Activated naive CD8-positive, alpha-beta T cell treated with anti-CD3 and anti-CD28 coated beads for 36 hours (primary cell): ENCODE measurements around the gene PROK2. TPM values are rescaled to one million over a fixed set of nuclear protein-coding genes. Genes with fewer than 3 reads are reported as not detected.
A peak's percentile ranks its signal among the peaks of the same experiment; 100 is the strongest.

Experiments
- DNase-seq: peaks from one replicate; pipeline ENCODE4 v3.0.0; 2021
- H3K27ac Mint-ChIP-seq: one replicate; pipeline ENCODE4 v1.8.0; 2022; ENCODE audit warnings: mild to moderate bottlenecking, moderate library complexity, mixed read lengths
- H3K27me3 Mint-ChIP-seq: one replicate; pipeline ENCODE4 v1.8.0; 2022; ENCODE audit warnings: mild to moderate bottlenecking, mixed read lengths
- H3K36me3 Mint-ChIP-seq: one replicate; pipeline ENCODE4 v1.8.0; 2021; ENCODE audit warnings: mild to moderate bottlenecking, mixed read lengths
- H3K4me1 Mint-ChIP-seq: one replicate; pipeline ENCODE4 v1.8.0; 2021; ENCODE audit warnings: mixed read lengths
- H3K4me3 Mint-ChIP-seq: one replicate; pipeline ENCODE4 v1.8.0; 2022; ENCODE audit warnings: mild to moderate bottlenecking, moderate library complexity, mixed read lengths
- H3K9me3 Mint-ChIP-seq: one replicate; pipeline ENCODE4 v1.8.0; 2022; ENCODE audit warnings: mixed read lengths
- total RNA-seq, 2 experiments: library from RNA; stranded (reverse); gene quantifications; one replicate each; pipeline ENCODE4 v1.2.3, GENCODE V29; 2021

PROK2 gene
- total RNA-seq, 2 experiments from 2014 or later = 0.34 TPM; not detected in 1

GRCh38 chr3:71732637-71733036 lies 52.3 kb downstream of the PROK2 start:
- Mint-ChIP-seq H3K27ac (no peak overlapping the region), H3K9me3 (peaks cover 5% of the 10 kb centered on the region), H3K27me3 (peaks cover 8% of the 10 kb centered on the region), H3K4me3 (no peak overlapping the region), H3K4me1 (peaks cover 16% of the 10 kb centered on the region), H3K36me3 (peaks cover 2% of the 10 kb centered on the region)
- DNase-seq = no peak

- Mint-ChIP-seq H3K9me3 (no peaks in the 10 kb centered on the region), H3K27me3 (no peaks in the 10 kb centered on the region), H3K4me1 (peaks cover 35% of the 10 kb centered on the region), H3K27ac (no peak overlapping the region), H3K36me3 (peaks cover 8% of the 10 kb centered on the region), H3K4me3 (no peak overlapping the region)
- DNase-seq = peak; percentile 29
These were observed 56.2 kb downstream of the PROK2 start for GRCh38 chr3:71728632-71729342.

GRCh38 chr3:71726146-71726545 lies 58.8 kb downstream of the PROK2 start:
- no peaks in the 10 kb centered on the region for H3K9me3 Mint-ChIP-seq
- DNase-seq = peak; percentile 38
- H3K4me1 Mint-ChIP-seq = peaks cover 54% of the 10 kb centered on the region
- H3K27me3 Mint-ChIP-seq = no peaks in the 10 kb centered on the region
- peak overlapping the region; percentile 96 for H3K4me3 Mint-ChIP-seq
- H3K27ac Mint-ChIP-seq = peak overlapping the region; percentile 98
- peaks cover 11% of the 10 kb centered on the region for H3K36me3 Mint-ChIP-seq

GRCh38 chr3:71725271-71725991 lies 59.5 kb downstream of the PROK2 start, which contains the start of gene EIF4E3:
Gene EIF4E3, minus strand, starts transcription at chr3:71725402. Its CDS starts 35 bp downstream, at chr3:71725367.
- peak; percentile 60 for DNase-seq
- Mint-ChIP-seq H3K36me3 (peaks cover 18% of the 10 kb centered on the region), H3K27me3 (no peaks in the 10 kb centered on the region), H3K4me1 (peaks cover 61% of the 10 kb centered on the region), H3K27ac (peak within 1 kb of the TSS; percentile 98), H3K4me3 (peak within 1 kb of the TSS; percentile 96), H3K9me3 (no peaks in the 10 kb centered on the region)

GRCh38 chr3:71724584-71725270 lies 60.2 kb downstream of the PROK2 start:
- Mint-ChIP-seq H3K4me1 (peaks cover 58% of the 10 kb centered on the region), H3K9me3 (no peaks in the 10 kb centered on the region), H3K27me3 (no peaks in the 10 kb centered on the region), H3K36me3 (peaks cover 19% of the 10 kb centered on the region), H3K27ac (peak overlapping the region; percentile 94), H3K4me3 (peak overlapping the region; percentile 91)
- peak; percentile 61 for DNase-seq

GRCh38 chr3:71724171-71724453 lies 60.8 kb downstream of the PROK2 start:
- peaks cover 25% of the 10 kb centered on the region for H3K36me3 Mint-ChIP-seq
- peaks cover 59% of the 10 kb centered on the region for H3K4me1 Mint-ChIP-seq
- DNase-seq = no peak
- no peaks in the 10 kb centered on the region for H3K27me3 Mint-ChIP-seq
- H3K4me3 Mint-ChIP-seq = peak overlapping the region; percentile 91
- peaks cover 1% of the 10 kb centered on the region for H3K9me3 Mint-ChIP-seq
- peak overlapping the region; percentile 94 for H3K27ac Mint-ChIP-seq

- Mint-ChIP-seq H3K27ac (peak overlapping the region; percentile 94), H3K4me3 (peak overlapping the region; percentile 91), H3K36me3 (peaks cover 27% of the 10 kb centered on the region), H3K4me1 (peaks cover 61% of the 10 kb centered on the region), H3K27me3 (no peaks in the 10 kb centered on the region), H3K9me3 (peaks cover 1% of the 10 kb centered on the region)
- DNase-seq = peak; percentile 50
These were observed 61.3 kb downstream of the PROK2 start for GRCh38 chr3:71723452-71724170.

GRCh38 chr3:71722693-71723092 lies 62.3 kb downstream of the PROK2 start:
- no peak for DNase-seq
- no peaks in the 10 kb centered on the region for H3K27me3 Mint-ChIP-seq
- H3K9me3 Mint-ChIP-seq = peaks cover 1% of the 10 kb centered on the region
- H3K36me3 Mint-ChIP-seq = peaks cover 27% of the 10 kb centered on the region
- H3K4me3 Mint-ChIP-seq = peak overlapping the region; percentile 68
- H3K27ac Mint-ChIP-seq = peak overlapping the region; percentile 94
- H3K4me1 Mint-ChIP-seq = peaks cover 64% of the 10 kb centered on the region

Other genes with a start within 250 kb of the PROK2 start
- 100 to 1,000 TPM; 203 to 205 TPM for gene FOXP1, start 201.4 kb downstream of the PROK2 start, total RNA-seq
- 10 to 100 TPM; 24.9 to 26.1 TPM for gene EIF4E3, start 59.7 kb downstream of the PROK2 start, total RNA-seq
- gene GPR27, start 31.3 kb downstream of the PROK2 start, total RNA-seq = under 1 TPM; 0.68 to 0.91 TPM